GM06990 (cell line): Measurements from ENCODE around the gene NCK2.

Experiments used
- DNase-seq: peaks from one replicate; pipeline ENCODE4 v3.0.0-alpha.2; 2011; ENCODE audit not compliant: insufficient read length; ENCODE audit errors: extremely low read depth
- H3K27me3 ChIP-seq: replicated peaks from 2 replicates; pipeline ENCODE4 v1.6.0; 2011; ENCODE audit warnings: low read length; ENCODE audit not compliant: control insufficient read depth, insufficient read depth
- H3K36me3 ChIP-seq: 2 replicates; pipeline ENCODE4 v1.5.1; 2011; ENCODE audit warnings: low read length; ENCODE audit not compliant: control insufficient read depth, insufficient read depth
- H3K4me3 ChIP-seq: replicated peaks from 2 replicates; pipeline ENCODE4 v1.5.1; 2011; ENCODE audit warnings: low read depth, mild to moderate bottlenecking, control low read depth, low read length
- CTCF ChIP-seq: IDR thresholded peaks from 2 replicates; pipeline ENCODE4 v1.5.1; 2011; ENCODE audit warnings: low read length, control low read depth, mild to moderate bottlenecking, inconsistent platforms; ENCODE audit not compliant: insufficient read depth, poor library complexity, severe bottlenecking

Gene NCK2

GRCh38 chr2:105737980-105738657 lies 6.6 kb upstream of the NCK2 start:
- TF ChIP-seq CTCF, result no peak
- DNase-seq, result no peak
- Histone ChIP-seq H3K36me3 (no peaks in the 10 kb centered on the region), H3K4me3 (no peak overlapping the region), H3K27me3 (no peaks in the 10 kb centered on the region)

GRCh38 chr2:105738658-105739241 lies 6.0 kb upstream of the NCK2 start:
- Histone ChIP-seq H3K4me3 (no peak overlapping the region), H3K36me3 (no peaks in the 10 kb centered on the region), H3K27me3 (no peaks in the 10 kb centered on the region)
- no peak for DNase-seq
- TF ChIP-seq CTCF, result no peak

DNA sequence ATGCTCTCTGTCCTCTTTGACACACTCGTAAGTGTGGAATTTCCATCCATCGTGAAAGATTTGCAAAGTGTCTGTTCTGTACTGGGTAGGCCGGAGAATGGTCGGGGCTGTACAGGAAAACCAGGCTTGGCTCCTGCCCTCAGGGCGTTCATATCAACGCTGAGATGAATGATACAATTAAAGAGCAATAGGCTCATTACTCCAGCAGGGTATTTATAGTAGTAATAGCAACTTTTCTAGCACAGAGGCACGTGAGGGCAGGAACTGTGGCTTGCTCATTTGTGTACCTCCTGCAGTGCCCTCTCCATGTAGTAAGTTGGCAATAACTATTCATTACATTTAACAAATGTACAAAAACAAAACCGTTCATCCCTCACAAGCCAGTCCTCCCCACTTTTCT lies 5.3 kb upstream of the NCK2 start:
- no peaks in the 10 kb centered on the region for H3K36me3 ChIP-seq
- no peak for DNase-seq
- no peak overlapping the region for H3K4me3 ChIP-seq
- H3K27me3 ChIP-seq, result no peaks in the 10 kb centered on the region
- no peak for TF ChIP-seq CTCF

DNA sequence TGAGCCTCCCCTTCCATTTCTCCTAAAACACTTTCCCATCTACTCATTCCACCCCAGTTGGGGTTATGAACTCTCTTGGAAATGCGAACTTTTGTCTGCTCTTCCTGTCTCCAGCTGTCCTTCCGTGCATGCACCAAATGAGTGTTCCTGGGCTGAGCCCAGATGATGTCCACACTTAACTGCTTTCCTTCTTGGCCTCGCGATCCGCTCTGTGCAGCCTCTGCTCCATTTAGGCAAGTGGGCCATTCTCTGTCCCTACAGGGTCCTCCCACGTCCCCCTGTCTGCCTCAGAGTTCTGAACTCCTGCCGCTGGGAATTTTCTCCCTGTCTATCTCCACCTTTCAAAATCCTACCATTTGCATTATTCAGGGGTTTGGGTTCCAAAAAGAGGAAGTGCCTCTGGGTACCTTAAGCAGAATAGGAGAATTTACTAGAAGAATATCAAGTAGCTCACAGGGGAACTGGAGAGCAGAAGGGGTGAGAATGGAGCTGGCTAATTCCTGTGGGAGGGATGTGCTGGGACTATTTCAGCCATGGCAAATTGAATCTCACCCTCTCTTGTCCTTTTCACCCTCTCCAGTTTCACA lies 4.7 kb upstream of the NCK2 start:
- Histone ChIP-seq H3K27me3 (no peaks in the 10 kb centered on the region), H3K36me3 (no peaks in the 10 kb centered on the region), H3K4me3 (no peak overlapping the region)
- DNase-seq, result no peak
- TF ChIP-seq CTCF, result no peak

DNA sequence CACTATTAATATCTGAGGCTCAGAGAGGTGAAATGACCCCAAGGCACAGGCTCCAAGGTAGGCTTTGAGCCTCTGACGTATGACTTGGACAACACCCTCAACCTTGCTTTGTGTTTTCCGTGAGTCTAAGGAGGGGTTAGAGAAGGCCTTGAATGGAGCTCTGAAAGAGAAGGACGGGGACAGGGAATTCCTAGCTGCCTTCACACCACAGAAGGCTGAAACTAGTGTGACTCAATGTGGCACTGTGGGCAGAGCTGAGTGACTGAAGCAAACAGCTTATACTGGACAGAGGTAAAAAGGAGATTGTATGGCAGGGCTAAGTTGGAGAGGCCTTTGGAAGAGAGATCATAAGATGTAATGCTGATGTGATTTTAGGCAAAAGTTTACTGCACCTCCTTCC lies 3.5 kb upstream of the NCK2 start:
- DNase-seq, result no peak
- Histone ChIP-seq H3K27me3 (no peaks in the 10 kb centered on the region), H3K4me3 (no peak overlapping the region), H3K36me3 (no peaks in the 10 kb centered on the region)
- no peak for TF ChIP-seq CTCF

DNA sequence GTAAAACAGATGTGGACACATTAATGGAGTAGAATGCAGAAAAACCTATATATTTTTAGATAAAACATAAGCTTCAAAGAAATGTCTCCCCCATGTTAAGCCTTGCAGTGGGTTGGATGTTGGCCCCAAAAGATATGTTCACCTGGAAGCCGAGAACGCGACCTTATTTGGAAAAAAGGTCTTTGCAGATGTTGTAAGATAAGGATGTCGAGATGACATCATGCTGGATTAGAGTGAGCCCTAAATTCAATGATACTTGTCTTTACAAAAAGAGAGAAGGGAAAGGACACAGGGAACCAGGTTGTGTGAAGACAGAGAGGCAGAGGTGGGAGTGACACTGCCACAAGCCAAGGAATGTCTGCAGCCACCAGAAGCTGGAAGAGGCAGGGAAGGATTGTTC lies 3.1 kb upstream of the NCK2 start:
- no peak for TF ChIP-seq CTCF
- no peak for DNase-seq

More for the DNA sequence above, 3.1 kb upstream of the NCK2 start:
- no peaks in the 10 kb centered on the region for H3K36me3 ChIP-seq
- H3K27me3 ChIP-seq, result no peaks in the 10 kb centered on the region
- H3K4me3 ChIP-seq, result no peak overlapping the region
